HUES48 (cell line): Measurements from ENCODE around the gene OR4D5.

Experiments
- H3K27ac ChIP-seq: one replicate; pipeline ENCODE4 v1.7.0; 2013; ENCODE audit warnings: low read depth, low read length, inconsistent platforms
- H3K27me3 ChIP-seq: 2 replicates; pipeline ENCODE4 v1.6.1; 2013; ENCODE audit warnings: mild to moderate bottlenecking, low read length; ENCODE audit not compliant: control insufficient read depth, insufficient read depth
- H3K36me3 ChIP-seq: 2 replicates; pipeline ENCODE4 v1.6.1; 2013; ENCODE audit warnings: low read length; ENCODE audit not compliant: control insufficient read depth, insufficient read depth
- H3K4me1 ChIP-seq: 2 replicates; pipeline ENCODE4 v1.6.1; 2013; ENCODE audit warnings: mild to moderate bottlenecking, low read length; ENCODE audit not compliant: control insufficient read depth, insufficient read depth
- H3K4me3 ChIP-seq: 2 replicates; pipeline ENCODE4 v1.5.1; 2013; ENCODE audit warnings: mild to moderate bottlenecking, low read depth, low read length
- H3K9ac ChIP-seq: 2 replicates; pipeline ENCODE4 v1.6.1; 2013; ENCODE audit warnings: mild to moderate bottlenecking, low read depth, low read length, moderate library complexity
- H3K9me3 ChIP-seq: 2 replicates; pipeline ENCODE4 v1.6.1; 2013; ENCODE audit warnings: low read length; ENCODE audit not compliant: control insufficient read depth, insufficient read depth

OR4D5 gene

DNA sequence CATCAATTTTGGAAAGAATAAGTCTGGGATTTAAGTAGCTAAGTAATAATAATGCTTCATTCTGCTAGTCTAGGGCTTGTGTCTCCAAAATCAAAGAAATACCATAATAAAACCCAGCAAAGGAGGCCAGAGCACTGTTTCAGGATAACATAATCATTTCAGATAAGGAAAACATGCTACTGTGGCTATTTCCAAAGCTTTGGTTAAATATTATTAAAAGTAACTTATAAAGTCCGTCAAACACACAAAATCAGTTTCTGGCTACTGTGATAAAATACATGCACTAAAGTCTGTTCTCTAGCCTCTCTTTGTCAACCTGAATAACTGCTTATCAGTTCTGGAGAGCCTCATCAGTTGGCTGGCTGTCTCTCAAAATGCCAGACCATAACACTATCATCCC, 5.7 kb downstream of the OR4D5 start:
- Histone ChIP-seq H3K27ac (no peak overlapping the region), H3K4me1 (no peaks in the 10 kb centered on the region), H3K4me3 (no peak overlapping the region), H3K9me3 (no peaks in the 10 kb centered on the region), H3K27me3 (no peaks in the 10 kb centered on the region), H3K9ac (no peak overlapping the region), H3K36me3 (no peaks in the 10 kb centered on the region)

GRCh38 chr11:123956752-123957151, 17.3 kb downstream of the OR4D5 start:
- H3K4me1 ChIP-seq, result no peaks in the 10 kb centered on the region
- no peaks in the 10 kb centered on the region for H3K36me3 ChIP-seq
- no peaks in the 10 kb centered on the region for H3K27me3 ChIP-seq
- H3K27ac ChIP-seq, result no peak overlapping the region
- 0 out of 2 replicates have a peak, but pooled peaks cover 5% of the 10 kb centered on the region for H3K9me3 ChIP-seq
- H3K9ac ChIP-seq, result no peak overlapping the region
- H3K4me3 ChIP-seq, result no peak overlapping the region

- Histone ChIP-seq H3K4me1 (no peaks in the 10 kb centered on the region), H3K36me3 (no peaks in the 10 kb centered on the region), H3K4me3 (no peak overlapping the region), H3K27ac (no peak overlapping the region), H3K27me3 (no peaks in the 10 kb centered on the region), H3K9ac (no peak overlapping the region), H3K9me3 (no peaks in the 10 kb centered on the region)
These were observed 34.4 kb downstream of the OR4D5 start for GRCh38 chr11:123973816-123974215.

DNA sequence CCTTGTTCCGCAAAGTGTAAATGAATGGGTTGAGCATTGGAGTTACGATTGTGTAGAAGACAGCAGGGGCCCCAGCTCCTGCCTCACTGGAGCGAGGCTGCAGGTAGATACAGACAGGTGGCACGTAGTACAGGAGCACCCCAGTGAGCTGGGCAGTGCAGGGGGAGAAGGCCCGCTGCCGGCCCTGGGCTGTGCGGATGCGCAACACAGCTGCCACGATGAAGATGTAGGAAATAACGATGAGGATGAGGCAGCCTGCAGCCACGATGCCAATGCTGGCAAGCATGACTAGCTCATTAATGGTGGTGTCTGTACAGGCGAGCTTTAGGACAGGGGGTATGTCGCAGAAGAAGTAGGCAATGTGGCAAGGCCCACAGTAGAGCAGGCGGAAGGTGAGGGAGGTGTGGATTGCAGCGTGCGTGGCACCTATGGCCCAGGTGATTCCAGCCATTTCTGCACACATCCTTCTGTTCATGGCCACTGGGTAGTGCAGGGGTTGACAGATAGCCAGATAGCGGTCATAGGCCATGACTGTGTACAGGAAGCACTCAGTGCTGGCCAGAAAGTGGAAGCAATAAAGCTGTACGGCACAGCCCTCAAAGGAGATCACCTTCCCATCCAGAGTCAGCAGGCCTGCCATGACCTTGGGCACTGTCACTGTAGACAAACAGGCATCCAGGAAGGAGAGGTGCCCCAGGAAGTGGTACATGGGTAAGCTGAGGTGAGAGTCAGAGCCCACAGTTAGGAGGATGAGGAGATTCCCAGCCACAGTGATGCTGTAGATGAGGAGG, 37.5 kb downstream of the OR4D5 start:
- Histone ChIP-seq H3K36me3 (no peaks in the 10 kb centered on the region), H3K27ac (no peak overlapping the region), H3K9ac (no peak overlapping the region), H3K9me3 (no peaks in the 10 kb centered on the region), H3K4me1 (no peaks in the 10 kb centered on the region), H3K4me3 (no peak overlapping the region), H3K27me3 (no peaks in the 10 kb centered on the region)

DNA sequence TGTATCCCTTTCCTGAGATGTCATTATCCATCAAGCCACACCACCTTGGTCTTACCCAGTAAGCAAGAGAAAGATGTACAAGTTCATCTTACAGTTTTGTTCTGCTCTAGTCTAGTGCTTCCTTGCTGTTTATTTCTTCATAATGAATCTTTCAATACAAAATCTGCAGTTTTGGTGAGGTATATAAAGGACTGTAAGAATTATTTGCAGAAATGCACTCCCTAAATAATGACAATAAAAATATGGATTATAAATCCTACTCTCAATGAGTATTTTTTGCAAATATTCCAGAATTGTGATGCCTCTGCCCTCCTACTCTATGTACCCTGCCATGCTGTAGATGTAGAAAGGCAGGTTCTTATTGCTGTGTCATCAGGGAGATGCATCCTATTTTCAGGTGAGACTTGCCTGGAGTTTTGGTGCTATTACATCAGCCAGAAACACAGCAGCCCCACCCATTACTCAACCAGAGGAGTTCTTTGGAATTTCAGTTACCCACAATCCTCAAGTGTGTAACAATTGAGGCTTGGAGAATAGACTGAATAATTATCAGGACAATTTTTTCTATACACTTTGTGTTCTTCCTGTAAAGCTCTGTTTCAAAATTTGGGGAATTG, 38.4 kb downstream of the OR4D5 start, which contains the start of gene OR10S1:
TSS of gene OR10S1 (minus strand) at position 51 of the 617 bp plus-strand sequence. CDS start 117 bp downstream, outside the sequence.
- Histone ChIP-seq H3K27me3 (no peaks in the 10 kb centered on the region), H3K9me3 (no peaks in the 10 kb centered on the region)

DNA sequence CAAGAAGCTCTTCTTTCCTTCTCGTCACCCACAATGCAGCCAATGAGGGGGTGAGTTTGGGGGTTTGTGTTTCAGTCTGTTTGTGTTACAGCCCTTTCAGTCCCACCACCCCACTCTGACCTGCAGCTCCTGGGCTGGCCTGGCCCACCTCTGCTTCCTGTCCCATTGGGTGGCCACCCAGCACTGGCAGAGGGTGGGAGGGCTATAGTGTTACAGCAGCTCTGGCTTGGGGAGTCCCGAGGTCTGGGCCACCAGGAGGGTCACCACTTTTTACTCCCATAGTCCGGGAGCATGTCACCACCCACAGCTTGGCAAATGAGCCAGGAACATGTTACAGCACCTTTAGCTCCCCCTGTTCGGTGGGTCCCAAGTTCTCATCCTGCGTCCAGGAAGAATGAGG, 39.9 kb downstream of the OR4D5 start:
- no peak overlapping the region for H3K4me3 ChIP-seq
- H3K4me1 ChIP-seq, result no peaks in the 10 kb centered on the region
- no peaks in the 10 kb centered on the region for H3K9me3 ChIP-seq
- no peaks in the 10 kb centered on the region for H3K36me3 ChIP-seq
- H3K27me3 ChIP-seq, result no peaks in the 10 kb centered on the region
- H3K27ac ChIP-seq, result no peak overlapping the region
- H3K9ac ChIP-seq, result no peak overlapping the region

More for the DNA sequence above, 38.4 kb downstream of the OR4D5 start, which contains the start of gene OR10S1:
- Histone ChIP-seq H3K4me1 (no peaks in the 10 kb centered on the region), H3K27ac (no peak within 1 kb of the TSS), H3K9ac (no peak within 1 kb of the TSS), H3K36me3 (no peaks in the 10 kb centered on the region), H3K4me3 (no peak within 1 kb of the TSS)
